ENCODE results near the gene PCNA.

Gene PCNA

GRCh38 chr20:5119435-5120184 lies at the start of gene PCNA:
Gene PCNA, minus strand, starts transcription at chr20:5119958. Its CDS starts 160 bp downstream, at chr20:5119798.
- peak; percentile 93 to 95 for ATAC-seq

- no peak for ATAC-seq
Observed at GRCh38 chr20:5168651-5169396, 49.1 kb upstream of the PCNA start.

GRCh38 chr20:5164645-5165625 lies 45.2 kb upstream of the PCNA start:
- no peak for ATAC-seq

- ATAC-seq = no peak
Observed at GRCh38 chr20:5161536-5162164, 41.9 kb upstream of the PCNA start.

- ATAC-seq = no peak
Observed at GRCh38 chr20:5160882-5161281, 41.1 kb upstream of the PCNA start.

- ATAC-seq = no peak
Observed at GRCh38 chr20:5159928-5160327, 40.2 kb upstream of the PCNA start.

GRCh38 chr20:5156675-5157448 lies 37.1 kb upstream of the PCNA start:
- no peak for ATAC-seq

- ATAC-seq = no peak
Observed at GRCh38 chr20:5155404-5155803, 35.6 kb upstream of the PCNA start.

- ATAC-seq = no peak
Observed at GRCh38 chr20:5154543-5154925, 34.8 kb upstream of the PCNA start.

- ATAC-seq = peak; percentile 92 to 97
Observed at GRCh38 chr20:5153612-5154542, 34.1 kb upstream of the PCNA start.

- ATAC-seq = no peak
Observed at GRCh38 chr20:5153152-5153467, 33.4 kb upstream of the PCNA start.

- no peak for ATAC-seq
Observed at GRCh38 chr20:5150226-5151076, 30.7 kb upstream of the PCNA start.

- ATAC-seq = no peak
Observed at GRCh38 chr20:5149892-5150225, 30.1 kb upstream of the PCNA start.

- ATAC-seq = no peak
Observed at GRCh38 chr20:5148581-5148980, 28.8 kb upstream of the PCNA start.

GRCh38 chr20:5146871-5147592 lies 27.3 kb upstream of the PCNA start:
- ATAC-seq = no peak

- no peak for ATAC-seq
Observed at GRCh38 chr20:5146099-5146668, 26.4 kb upstream of the PCNA start.

- ATAC-seq = no peak
Observed at GRCh38 chr20:5145365-5146098, 25.8 kb upstream of the PCNA start.

GRCh38 chr20:5143851-5144250 lies 24.1 kb upstream of the PCNA start:
- ATAC-seq = no peak
